Erythroblast (primary cell): ENCODE results near the gene HTR2A.

Source experiments
- GATA1 ChIP-seq: IDR thresholded peaks from 2 replicates; pipeline ENCODE4 v1.6.1; 2011; ENCODE audit warnings: low read depth, mild to moderate bottlenecking, control low read depth, low read length, moderate library complexity
- POLR2A ChIP-seq: IDR thresholded peaks from 2 replicates; pipeline ENCODE4 v1.6.1; 2011; ENCODE audit warnings: mild to moderate bottlenecking, low read length

DNA sequence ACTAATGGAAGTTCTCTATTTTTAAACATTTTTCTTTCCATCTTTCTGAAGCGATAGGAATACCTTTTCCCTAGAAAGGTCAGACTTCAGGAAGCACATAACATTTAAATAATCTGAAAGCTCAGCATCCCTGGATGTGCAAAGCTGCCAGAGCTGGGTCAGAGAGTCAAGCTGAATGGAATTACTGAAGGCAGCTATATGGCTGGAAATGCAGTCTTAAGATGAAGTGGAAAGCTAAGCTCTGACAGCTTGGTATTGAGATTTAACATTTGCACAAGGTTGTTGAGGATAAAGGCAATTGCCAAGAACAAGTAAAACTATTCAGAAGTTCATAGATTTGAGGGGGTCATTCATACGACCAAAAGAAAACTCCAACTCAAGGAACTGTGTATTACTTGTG, 28.8 kb downstream of the HTR2A start:
- TF ChIP-seq POLR2A (no peak), GATA1 (no peak)
